HEK293 (cell line): ENCODE measurements around the gene SUGP2.

Experiments
- CTCF ChIA-PET: fragments of 350-600 bp; formaldehyde crosslinking; extraction: SDS; loops from one replicate; lab custom pipeline; 2021; ENCODE audit warnings: antibody characterized with exemption; lab: Yijun Ruan, JAX
- POLR2A ChIA-PET: fragments of 300-600 bp; formaldehyde crosslinking; extraction: SDS; loops from one replicate; lab custom pipeline; 2020; ENCODE audit warnings: antibody characterized with exemption, inconsistent platforms; lab: Yijun Ruan, JAX
- H3K27ac ChIP-seq: fragments of 200-500 bp; sonication (Bioruptor generic); 2 replicates; pipeline ENCODE4 v1.5.1; 2014; ENCODE audit warnings: low read depth, low read length, control low read depth, inconsistent platforms; ENCODE audit errors: extremely low read depth
- H3K36me3 ChIP-seq, 2 experiments: fragments of 200-500 bp in 1 of 2; sonication (Bioruptor generic) in 1 of 2; 1 replicate in 1 of 2; 2 replicates in 1 of 2; pipeline ENCODE4 v1.5.1; 2014 to 2017; ENCODE audit warnings: inconsistent platforms in 2 of 2, low read length in 2 of 2; ENCODE audit not compliant: control insufficient read depth in 2 of 2, insufficient read depth in 1 of 2
- H3K4me1 ChIP-seq: fragments of 200-500 bp; sonication (Bioruptor generic); 2 replicates; pipeline ENCODE4 v1.5.1; 2014; ENCODE audit warnings: mild to moderate bottlenecking, low read length, inconsistent platforms; ENCODE audit not compliant: control insufficient read depth, insufficient read depth
- H3K4me3 ChIP-seq: 2 replicates; pipeline ENCODE4 v1.5.1; 2011; ENCODE audit warnings: low read depth, mild to moderate bottlenecking, control low read depth, low read length, moderate library complexity
- H3K9me3 ChIP-seq: fragments of 200-500 bp; sonication (Bioruptor generic); 2 replicates; pipeline ENCODE4 v1.5.1; 2014; ENCODE audit warnings: low read depth, low read length, inconsistent platforms; ENCODE audit not compliant: control insufficient read depth, insufficient read depth
- BCL11B ChIP-seq: fragments of 450-650 bp; formaldehyde crosslinking; IDR thresholded peaks from 2 replicates; pipeline ENCODE4 v1.5.1; 2016; ENCODE audit warnings: low read depth, missing biosample characterization, missing genetic modification characterization
- EGR2 ChIP-seq: fragments of 450-650 bp; formaldehyde crosslinking; IDR thresholded peaks from 2 replicates; pipeline ENCODE4 v1.5.1; 2016; ENCODE audit warnings: low read depth, missing biosample characterization, missing genetic modification characterization
- GFI1B ChIP-seq: fragments of 450-650 bp; formaldehyde crosslinking; IDR thresholded peaks from 2 replicates; pipeline ENCODE4 v1.5.1; 2016; ENCODE audit warnings: missing biosample characterization, missing genetic modification characterization
- GLIS1 ChIP-seq: fragments of 450-650 bp; formaldehyde crosslinking; IDR thresholded peaks from 2 replicates; pipeline ENCODE4 v1.5.1; 2016; ENCODE audit warnings: missing biosample characterization, missing genetic modification characterization
- KLF7 ChIP-seq: fragments of 450-650 bp; formaldehyde crosslinking; IDR thresholded peaks from 2 replicates; pipeline ENCODE4 v1.5.1; 2016; ENCODE audit warnings: missing biosample characterization, missing genetic modification characterization, borderline replicate concordance
- ZBTB1 ChIP-seq: fragments of 450-650 bp; formaldehyde crosslinking; IDR thresholded peaks from 2 replicates; pipeline ENCODE4 v1.5.1; 2016; ENCODE audit warnings: missing biosample characterization, missing genetic modification characterization
- ZIC2 ChIP-seq: fragments of 450-650 bp; formaldehyde crosslinking; IDR thresholded peaks from 2 replicates; pipeline ENCODE4 v1.5.1; 2016; ENCODE audit warnings: missing biosample characterization, missing genetic modification characterization
- ZNF10 ChIP-seq: fragments of 450-650 bp; formaldehyde crosslinking; IDR thresholded peaks from 2 replicates; pipeline ENCODE4 v1.5.1; 2017; ENCODE audit warnings: missing biosample characterization, missing genetic modification characterization
- ZNF114 ChIP-seq: fragments of 450-650 bp; formaldehyde crosslinking; IDR thresholded peaks from 2 replicates; pipeline ENCODE4 v1.5.0; 2017; ENCODE audit warnings: missing biosample characterization, missing genetic modification characterization
- ZNF175 ChIP-seq: fragments of 450-650 bp; formaldehyde crosslinking; IDR thresholded peaks from 2 replicates; pipeline ENCODE4 v1.5.1; 2016; ENCODE audit warnings: missing biosample characterization, missing genetic modification characterization
- ZNF211 ChIP-seq: fragments of 450-650 bp; formaldehyde crosslinking; IDR thresholded peaks from 2 replicates; pipeline ENCODE4 v1.5.1; 2016; ENCODE audit warnings: low read depth, missing biosample characterization, missing genetic modification characterization
- ZNF292 ChIP-seq: fragments of 450-650 bp; formaldehyde crosslinking; IDR thresholded peaks from 2 replicates; pipeline ENCODE4 v1.5.1; 2016; ENCODE audit warnings: low read depth, missing biosample characterization, missing genetic modification characterization, borderline replicate concordance
- ZNF341 ChIP-seq: fragments of 450-650 bp; formaldehyde crosslinking; IDR thresholded peaks from 2 replicates; pipeline ENCODE4; 2016; ENCODE audit warnings: low read depth, missing biosample characterization, missing genetic modification characterization
- ZNF529 ChIP-seq: fragments of 450-650 bp; formaldehyde crosslinking; IDR thresholded peaks from 2 replicates; pipeline ENCODE4 v1.5.1; 2017; ENCODE audit warnings: missing genetic modification characterization, missing biosample characterization; ENCODE audit not compliant: insufficient replicate concordance
- ZNF555 ChIP-seq: fragments of 450-650 bp; formaldehyde crosslinking; conservative IDR thresholded peaks from 2 replicates; pipeline ENCODE4 v1.5.1; 2017; ENCODE audit warnings: missing biosample characterization, mild to moderate bottlenecking, missing genetic modification characterization, inconsistent platforms
- ZNF621 ChIP-seq: fragments of 450-650 bp; formaldehyde crosslinking; IDR thresholded peaks from 2 replicates; pipeline ENCODE4 v1.5.1; 2017; ENCODE audit warnings: missing biosample characterization, missing genetic modification characterization
- ZNF623 ChIP-seq: fragments of 450-650 bp; formaldehyde crosslinking; IDR thresholded peaks from 2 replicates; pipeline ENCODE4 v1.5.1; 2016; ENCODE audit warnings: missing biosample characterization, missing genetic modification characterization
- ZNF654 ChIP-seq: fragments of 450-650 bp; formaldehyde crosslinking; IDR thresholded peaks from 2 replicates; pipeline ENCODE4 v1.5.1; 2016; ENCODE audit warnings: low read depth, missing biosample characterization, missing genetic modification characterization
- ZNF670 ChIP-seq: fragments of 450-650 bp; formaldehyde crosslinking; IDR thresholded peaks from 2 replicates; pipeline ENCODE4 v1.5.1; 2016; ENCODE audit warnings: missing biosample characterization, missing genetic modification characterization, low read depth
- ZNF677 ChIP-seq: fragments of 450-650 bp; IDR thresholded peaks from 2 replicates; pipeline ENCODE4 v1.5.0; 2018; ENCODE audit warnings: missing biosample characterization, mild to moderate bottlenecking, missing genetic modification characterization, moderate library complexity
- ZNF830 ChIP-seq: fragments of 450-650 bp; IDR thresholded peaks from 2 replicates; pipeline ENCODE4 v1.5.0; 2018; ENCODE audit warnings: missing biosample characterization, missing genetic modification characterization, low read depth, mild to moderate bottlenecking, moderate library complexity
- TF ChIP-seq, protein P1 (sequence below): fragments of 450-650 bp; formaldehyde crosslinking; optimal IDR thresholded peaks from 2 replicates; pipeline ENCODE3; 2016; ENCODE audit warnings: missing biosample characterization, mild to moderate bottlenecking, missing genetic modification characterization
- TF ChIP-seq, protein P2 (sequence below): fragments of 450-650 bp; formaldehyde crosslinking; IDR thresholded peaks from 2 replicates; pipeline ENCODE4 v1.5.1; 2016; ENCODE audit warnings: missing biosample characterization, missing genetic modification characterization

Gene SUGP2

DNA sequence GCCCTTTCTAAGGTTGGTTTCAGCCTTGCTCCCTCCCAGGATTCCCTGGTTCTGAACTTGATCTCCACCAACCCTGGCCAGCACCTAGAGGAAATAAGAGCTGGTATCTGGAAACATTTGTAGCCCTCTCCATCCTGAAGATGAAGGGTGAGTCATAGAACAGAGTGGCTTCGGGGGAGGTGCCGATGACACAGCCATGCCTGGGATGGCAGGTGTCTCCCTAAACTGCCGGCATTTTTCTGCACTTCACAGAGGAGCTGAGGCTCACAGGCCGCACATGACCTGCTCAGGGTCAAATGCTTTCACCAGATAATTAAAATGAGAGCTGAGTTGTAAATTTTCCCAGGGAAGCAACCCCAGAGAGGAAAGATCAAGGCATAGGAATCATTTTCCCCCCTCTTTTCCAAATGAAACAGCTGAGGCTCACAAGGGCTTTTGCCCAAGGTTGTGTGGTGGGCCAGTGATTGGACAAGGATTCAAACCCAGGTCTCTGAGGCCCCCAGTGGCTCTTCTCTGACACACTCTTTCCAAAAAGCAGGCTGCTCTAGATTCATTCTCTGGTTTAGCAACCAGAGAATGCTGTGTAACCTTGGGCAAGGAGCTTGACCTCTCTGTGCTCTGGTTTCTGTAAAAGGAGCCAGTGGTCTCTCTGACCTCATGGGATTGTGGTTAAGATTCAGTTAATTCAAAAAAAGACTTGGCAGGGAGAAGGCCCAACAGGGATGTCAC lies 29.3 kb upstream of the SUGP2 start (continued):
- TF ChIP-seq BCL11B (tag by site-specific recombination) = no peak
- TF ChIP-seq ZNF654 = no peak
- TF ChIP-seq ZNF555 = no peak
- 0 out of 2 replicates have a peak, but pooled peaks have one; percentile 36 for TF ChIP-seq ZNF10
- TF ChIP-seq ZNF830 (tag by site-specific recombination) = no peak
- no peak for TF ChIP-seq ZNF114
- no peak for TF ChIP-seq ZNF677 (tag by site-specific recombination)
- TF ChIP-seq ZNF621 (tag by site-specific recombination) = no peak
- TF ChIP-seq ZNF529 = no peak

- H3K27ac ChIP-seq = no peak overlapping the region
- ChIA-PET POLR2A (no interaction called here), CTCF (interaction anchor here (0.6 to 2.5 kb wide), 4 partner anchors 9 to 676 kb away, joined by 3 to 10 read pairs (median 6); partner anchors contain the start of gene GDF15)
- H3K4me3 ChIP-seq = no peak overlapping the region
- no peaks in the 10 kb centered on the region for H3K9me3 ChIP-seq
- H3K4me1 ChIP-seq = peaks cover 11% of the 10 kb centered on the region
- TF ChIP-seq ZNF341 (peak; percentile 20; the same call in 1 of the 2 replicates), ZNF292 (no peak), EGR2 (tag by site-specific recombination) (0 out of 2 replicates have a peak, but pooled peaks have one; percentile 32)
- H3K36me3 ChIP-seq = peaks cover 0 to 29% of the 10 kb centered on the region in 2 experiments; a peak in 1 of 3 replicates
Measured at GRCh38 chr19:19061506-19061905, 28.2 kb upstream of the SUGP2 start.

DNA sequence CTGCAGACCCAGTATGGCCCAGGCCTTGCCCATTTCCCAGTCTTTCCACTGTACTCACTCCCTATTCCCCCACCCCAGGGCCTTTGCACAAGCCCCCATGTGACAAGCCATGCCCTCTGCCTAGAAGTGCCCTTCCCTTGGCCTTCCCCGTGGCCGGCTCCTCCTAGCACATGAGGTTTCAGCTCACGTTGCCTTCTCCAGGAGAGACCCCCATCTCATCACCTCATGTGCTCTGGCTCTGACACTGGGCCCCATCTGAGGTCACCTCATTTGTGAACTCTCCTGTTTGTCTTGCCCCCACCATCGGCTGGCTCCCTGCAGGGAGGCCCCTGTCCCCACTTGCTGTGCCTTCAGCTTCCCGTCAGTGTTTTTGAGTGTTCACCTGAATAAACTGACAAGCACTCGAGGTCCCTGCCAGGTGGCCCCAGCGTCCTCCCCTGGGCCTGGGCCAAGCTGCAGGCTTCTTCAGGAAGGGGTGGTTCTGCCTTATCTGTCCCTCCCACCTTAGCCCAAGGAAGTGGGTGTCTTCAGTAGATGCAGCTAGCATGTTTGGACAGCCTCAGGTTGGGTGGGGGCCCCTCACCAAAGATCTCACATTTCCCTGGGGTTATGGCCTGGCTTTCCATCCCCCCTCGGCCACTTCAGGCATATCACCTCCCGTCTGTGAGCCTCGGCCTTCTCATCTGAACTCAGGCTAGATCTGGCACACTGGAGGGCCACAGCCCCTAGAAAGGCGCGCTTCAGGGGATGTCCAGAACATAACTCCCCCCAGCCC lies 26.7 kb upstream of the SUGP2 start:
- H3K27ac ChIP-seq = no peak overlapping the region
- H3K4me3 ChIP-seq = no peak overlapping the region
- no peaks in the 10 kb centered on the region for H3K9me3 ChIP-seq
- ChIA-PET POLR2A (no interaction called here), CTCF (interaction anchor here (0.6 to 0.9 kb wide), 3 partner anchors 9 to 115 kb away, joined by 3 to 5 read pairs (median 4); no protein-coding TSS in a partner anchor)
- TF ChIP-seq, protein P1, sequence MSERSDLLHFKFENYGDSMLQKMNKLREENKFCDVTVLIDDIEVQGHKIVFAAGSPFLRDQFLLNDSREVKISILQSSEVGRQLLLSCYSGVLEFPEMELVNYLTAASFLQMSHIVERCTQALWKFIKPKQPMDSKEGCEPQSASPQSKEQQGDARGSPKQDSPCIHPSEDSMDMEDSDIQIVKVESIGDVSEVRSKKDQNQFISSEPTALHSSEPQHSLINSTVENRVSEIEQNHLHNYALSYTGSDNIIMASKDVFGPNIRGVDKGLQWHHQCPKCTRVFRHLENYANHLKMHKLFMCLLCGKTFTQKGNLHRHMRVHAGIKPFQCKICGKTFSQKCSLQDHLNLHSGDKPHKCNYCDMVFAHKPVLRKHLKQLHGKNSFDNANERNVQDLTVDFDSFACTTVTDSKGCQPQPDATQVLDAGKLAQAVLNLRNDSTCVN = no peak
- TF ChIP-seq ZBTB1 (tag by site-specific recombination) = no peak
- no peak for TF ChIP-seq KLF7 (tag by site-specific recombination)
- TF ChIP-seq ZIC2 (tag by site-specific recombination) = peak; percentile 37; the same call in 1 of the 2 replicates
- peak; percentile 78 for TF ChIP-seq GLIS1 (tag by site-specific recombination)
- no peak for TF ChIP-seq ZNF175 (tag by site-specific recombination)
- TF ChIP-seq ZNF670 (tag by site-specific recombination) = no peak
- TF ChIP-seq GFI1B (tag by site-specific recombination) = no peak
- TF ChIP-seq EGR2 (tag by site-specific recombination) = peak; percentile 39; the same call in 1 of the 2 replicates
- TF ChIP-seq, protein P2, sequence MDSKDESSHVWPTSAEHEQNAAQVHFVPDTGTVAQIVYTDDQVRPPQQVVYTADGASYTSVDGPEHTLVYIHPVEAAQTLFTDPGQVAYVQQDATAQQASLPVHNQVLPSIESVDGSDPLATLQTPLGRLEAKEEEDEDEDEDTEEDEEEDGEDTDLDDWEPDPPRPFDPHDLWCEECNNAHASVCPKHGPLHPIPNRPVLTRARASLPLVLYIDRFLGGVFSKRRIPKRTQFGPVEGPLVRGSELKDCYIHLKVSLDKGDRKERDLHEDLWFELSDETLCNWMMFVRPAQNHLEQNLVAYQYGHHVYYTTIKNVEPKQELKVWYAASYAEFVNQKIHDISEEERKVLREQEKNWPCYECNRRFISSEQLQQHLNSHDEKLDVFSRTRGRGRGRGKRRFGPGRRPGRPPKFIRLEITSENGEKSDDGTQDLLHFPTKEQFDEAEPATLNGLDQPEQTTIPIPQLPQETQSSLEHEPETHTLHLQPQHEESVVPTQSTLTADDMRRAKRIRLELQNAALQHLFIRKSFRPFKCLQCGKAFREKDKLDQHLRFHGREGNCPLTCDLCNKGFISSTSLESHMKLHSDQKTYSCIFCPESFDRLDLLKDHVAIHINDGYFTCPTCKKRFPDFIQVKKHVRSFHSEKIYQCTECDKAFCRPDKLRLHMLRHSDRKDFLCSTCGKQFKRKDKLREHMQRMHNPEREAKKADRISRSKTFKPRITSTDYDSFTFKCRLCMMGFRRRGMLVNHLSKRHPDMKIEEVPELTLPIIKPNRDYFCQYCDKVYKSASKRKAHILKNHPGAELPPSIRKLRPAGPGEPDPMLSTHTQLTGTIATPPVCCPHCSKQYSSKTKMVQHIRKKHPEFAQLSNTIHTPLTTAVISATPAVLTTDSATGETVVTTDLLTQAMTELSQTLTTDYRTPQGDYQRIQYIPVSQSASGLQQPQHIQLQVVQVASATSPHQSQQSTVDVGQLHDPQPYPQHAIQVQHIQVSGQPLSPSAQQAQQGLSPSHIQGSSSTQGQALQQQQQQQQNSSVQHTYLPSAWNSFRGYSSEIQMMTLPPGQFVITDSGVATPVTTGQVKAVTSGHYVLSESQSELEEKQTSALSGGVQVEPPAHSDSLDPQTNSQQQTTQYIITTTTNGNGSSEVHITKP (tag by site-specific recombination) = no peak
- no peak for TF ChIP-seq ZNF211 (tag by site-specific recombination)
- TF ChIP-seq ZNF623 (tag by site-specific recombination) = peak; percentile 98
- no peak for TF ChIP-seq ZNF621 (tag by site-specific recombination)
- no peak for TF ChIP-seq ZNF654
- H3K4me1 ChIP-seq = peaks cover 11% of the 10 kb centered on the region
- H3K36me3 ChIP-seq = peaks cover 0 to 40% of the 10 kb centered on the region in 2 experiments; a peak in 1 of 3 replicates
